GM21619 (cell line): ENCODE measurements around the gene JAG1.

ENCODE experiments used
- ATAC-seq: cut with Tn5 transposase; IDR thresholded peaks from one replicate; pipeline ENCODE4 v1.9.1; 2021; ENCODE audit not compliant: unreplicated experiment

Gene JAG1

GRCh38 chr20:10669843-10670446 is 3.9 kb downstream of the JAG1 start:
- no peak for ATAC-seq

- no peak for ATAC-seq
These were observed 5.0 kb downstream of the JAG1 start for GRCh38 chr20:10668677-10669368.

- no peak for ATAC-seq
These were observed 6.1 kb downstream of the JAG1 start for GRCh38 chr20:10667560-10668167.

DNA sequence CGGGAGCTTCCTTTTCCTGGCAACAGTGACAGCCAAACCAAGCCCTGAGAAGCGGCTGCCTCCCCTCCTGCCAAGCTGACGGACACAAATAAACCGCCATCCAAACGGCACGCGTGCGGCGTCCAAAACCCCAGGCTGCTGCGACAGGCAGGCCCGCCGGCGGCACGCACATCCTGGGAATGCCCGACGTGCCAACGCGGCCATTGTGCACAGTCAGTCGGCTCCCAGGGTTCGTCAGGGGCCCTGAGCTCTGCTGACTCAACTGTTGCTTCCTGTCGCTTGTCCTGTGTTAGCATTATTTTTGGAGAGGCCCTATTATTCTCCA is 6.8 kb downstream of the JAG1 start:
- no peak for ATAC-seq

DNA sequence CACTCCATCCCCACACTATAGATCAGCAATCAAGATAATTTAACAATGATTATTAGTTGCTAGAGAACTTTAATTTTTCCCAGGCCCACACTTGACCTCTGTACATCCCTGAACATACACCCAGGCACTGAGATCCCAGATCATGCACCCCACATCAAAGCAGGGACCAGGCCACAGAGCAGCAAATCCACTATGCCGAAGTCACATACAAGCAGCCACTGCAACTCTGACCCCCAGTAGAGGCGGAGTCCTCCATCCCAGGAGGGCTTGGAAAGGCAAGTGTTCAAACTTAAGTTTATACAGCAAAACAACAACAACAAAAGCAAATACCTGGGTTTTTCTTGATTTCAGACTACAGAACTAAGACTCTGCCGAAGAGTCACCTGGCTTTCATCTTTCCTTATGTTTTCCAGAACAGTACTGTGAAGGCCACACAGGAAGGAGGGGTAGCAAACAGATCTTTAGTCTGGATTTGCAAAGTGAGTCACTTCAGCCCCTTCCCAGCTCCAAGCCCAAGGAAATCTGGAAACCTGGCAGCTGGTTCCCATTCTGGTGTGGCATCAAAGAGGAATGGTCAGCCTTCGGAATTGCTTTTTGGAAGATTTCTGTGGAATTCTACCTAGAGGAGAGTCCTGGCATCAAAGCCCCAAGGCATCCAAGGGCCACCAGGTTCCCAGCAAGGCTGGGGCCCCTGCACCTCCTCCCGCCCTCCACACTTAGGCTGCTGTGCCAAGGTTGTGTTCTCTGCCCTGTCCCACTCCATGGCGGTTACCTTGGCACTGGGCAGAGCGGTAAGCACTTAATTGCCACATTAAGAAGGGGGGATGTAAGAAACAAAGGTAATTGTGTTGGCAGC is 7.3 kb downstream of the JAG1 start:
- ATAC-seq = no peak

- no peak for ATAC-seq
These were observed 8.0 kb downstream of the JAG1 start for GRCh38 chr20:10665791-10666190.

DNA sequence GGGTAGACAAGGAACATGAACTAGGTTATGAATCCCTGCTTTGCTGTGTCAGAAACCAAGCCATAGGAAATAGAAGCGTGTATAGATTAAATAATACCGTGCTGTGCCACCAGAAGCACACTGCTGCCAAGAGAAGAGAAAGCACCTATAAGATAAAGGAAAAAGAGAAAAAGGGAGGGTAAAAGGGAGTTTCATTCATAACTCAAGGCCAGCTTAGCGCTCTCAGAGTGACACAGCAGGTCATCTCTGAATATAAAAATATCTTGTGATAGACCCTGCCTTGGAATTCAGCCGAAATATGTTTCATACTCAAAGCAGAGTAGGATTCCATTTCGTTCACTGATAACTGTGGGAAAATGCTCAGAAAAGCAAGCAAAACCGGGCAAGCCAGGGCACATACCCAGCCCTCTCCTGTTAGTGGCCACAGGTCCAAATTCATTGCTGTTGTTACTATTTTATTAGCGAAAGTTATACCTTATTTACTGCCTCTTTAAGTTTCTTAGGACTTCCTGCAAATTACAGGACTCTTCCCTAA is 8.7 kb downstream of the JAG1 start:
- no peak for ATAC-seq

GRCh38 chr20:10663756-10664155 is 10.0 kb downstream of the JAG1 start:
- ATAC-seq = no peak

GRCh38 chr20:10662661-10663458 is 10.9 kb downstream of the JAG1 start:
- no peak for ATAC-seq

- ATAC-seq = no peak
These were observed 11.6 kb downstream of the JAG1 start for GRCh38 chr20:10662151-10662550.

- ATAC-seq = no peak
These were observed 12.5 kb downstream of the JAG1 start for GRCh38 chr20:10661261-10661660.

- no peak for ATAC-seq
These were observed 13.1 kb downstream of the JAG1 start for GRCh38 chr20:10660661-10661060.

DNA sequence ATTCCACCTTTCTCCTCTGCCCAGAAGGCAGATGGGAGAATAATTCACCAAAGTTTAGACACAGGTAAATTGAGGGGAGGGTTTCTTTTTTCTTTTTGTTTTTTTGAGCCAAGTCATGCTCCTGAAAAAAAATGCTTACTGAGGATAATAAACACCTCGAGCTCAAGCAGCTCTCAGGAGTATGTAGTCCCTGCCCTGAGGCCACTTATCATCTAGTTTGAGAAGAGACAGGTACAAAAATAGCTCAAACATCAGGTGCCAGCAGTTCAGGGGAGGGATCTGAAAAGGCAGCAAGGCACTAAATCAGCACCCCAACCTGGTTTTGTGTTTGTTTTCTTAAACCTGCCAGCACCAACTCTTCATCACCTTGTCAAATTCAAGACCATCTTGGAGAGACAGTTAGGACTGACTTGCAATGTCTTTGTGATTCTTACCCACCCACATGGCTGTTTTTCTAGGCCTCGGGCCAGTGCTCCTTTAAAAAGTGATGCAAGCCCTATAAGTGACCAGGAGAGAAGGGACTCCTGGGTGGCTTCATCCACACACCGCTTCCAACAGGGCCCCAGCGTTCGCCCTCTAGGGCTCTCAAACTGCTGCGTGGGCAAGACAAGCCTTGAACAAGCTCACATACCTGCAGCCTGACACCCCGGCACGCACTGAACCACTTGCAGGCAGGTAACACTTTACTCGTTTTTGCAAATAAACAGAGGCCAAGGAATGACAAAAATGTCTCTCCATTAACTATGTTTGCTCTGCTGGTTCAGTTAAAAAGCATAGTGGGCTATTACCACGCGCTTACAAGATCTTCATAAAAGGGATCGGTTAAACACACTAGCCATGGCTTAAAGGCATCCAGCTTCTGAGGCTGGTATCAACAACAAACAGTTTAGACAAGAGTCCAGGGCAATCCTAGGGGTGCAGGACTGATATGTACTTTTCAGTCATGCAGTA is 13.9 kb downstream of the JAG1 start:
- no peak for ATAC-seq

DNA sequence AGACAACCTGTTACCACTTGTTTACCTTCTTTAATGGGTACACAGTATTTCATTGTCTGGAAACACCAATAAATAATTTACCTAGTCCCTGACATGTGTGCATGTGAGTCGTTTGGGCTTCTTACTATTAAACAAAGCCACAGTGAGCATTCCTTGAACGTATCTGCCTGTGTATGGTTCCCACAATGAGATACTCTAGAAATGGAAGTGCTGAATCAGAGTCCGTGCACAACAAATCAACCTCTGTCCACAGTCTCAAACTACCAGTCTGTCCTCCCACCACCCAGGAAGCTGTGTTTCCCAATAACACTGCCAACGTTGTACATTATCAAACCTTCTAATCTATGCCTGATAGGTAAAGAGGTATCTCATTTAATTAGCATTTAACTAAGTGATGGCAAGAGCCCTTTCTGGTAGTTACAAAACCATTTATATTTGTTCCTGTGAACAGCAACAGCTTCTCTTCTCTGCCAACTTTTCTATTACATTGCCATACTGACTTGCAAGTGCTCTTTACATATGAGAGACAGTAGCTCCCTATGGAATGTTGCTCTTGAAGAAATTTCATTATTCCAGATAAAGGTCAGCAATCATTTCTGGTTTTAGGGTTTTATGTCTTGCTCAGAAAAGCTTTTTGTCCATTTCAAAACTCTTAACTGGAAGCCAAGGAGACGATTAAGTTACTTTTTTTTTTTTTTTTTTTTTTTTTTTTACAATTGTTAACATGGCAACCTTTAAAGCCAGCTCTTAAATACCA is 14.7 kb downstream of the JAG1 start:
- no peak for ATAC-seq

DNA sequence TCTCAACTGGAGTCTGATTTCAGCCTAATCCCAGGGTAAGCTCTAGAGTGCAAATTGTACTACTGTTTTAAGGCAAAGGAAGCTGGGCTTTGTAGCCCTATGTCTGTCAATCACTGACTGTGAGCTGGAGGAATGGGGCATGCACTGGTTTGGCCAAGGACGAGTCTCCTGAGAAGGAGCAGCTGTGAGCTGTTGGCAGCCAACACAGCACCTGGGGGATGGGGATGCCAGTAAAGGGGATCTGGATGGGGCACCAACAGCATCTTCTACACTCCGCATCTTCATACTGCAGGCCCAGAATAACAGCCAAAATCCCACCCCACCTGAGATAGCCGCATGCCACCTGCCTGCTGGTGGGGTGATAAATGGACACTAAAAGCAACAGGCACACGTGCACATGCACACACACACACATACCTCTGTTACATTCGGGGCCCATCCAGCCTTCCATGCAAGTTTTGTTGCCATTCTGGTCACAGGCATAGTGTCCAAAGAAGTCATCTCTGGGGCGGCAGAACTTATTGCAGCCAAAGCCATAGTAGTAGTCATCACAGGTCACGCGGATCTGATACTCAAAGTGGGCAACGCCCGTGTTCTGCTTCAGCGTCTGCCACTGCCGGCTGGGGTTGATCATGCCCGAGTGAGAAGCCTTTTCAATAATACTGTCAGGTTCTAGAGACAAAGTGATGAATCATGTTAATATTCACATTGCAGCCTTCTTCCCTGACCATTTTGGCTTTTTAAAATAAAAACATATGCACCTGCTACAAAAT is 15.6 kb downstream of the JAG1 start:
- no peak for ATAC-seq

DNA sequence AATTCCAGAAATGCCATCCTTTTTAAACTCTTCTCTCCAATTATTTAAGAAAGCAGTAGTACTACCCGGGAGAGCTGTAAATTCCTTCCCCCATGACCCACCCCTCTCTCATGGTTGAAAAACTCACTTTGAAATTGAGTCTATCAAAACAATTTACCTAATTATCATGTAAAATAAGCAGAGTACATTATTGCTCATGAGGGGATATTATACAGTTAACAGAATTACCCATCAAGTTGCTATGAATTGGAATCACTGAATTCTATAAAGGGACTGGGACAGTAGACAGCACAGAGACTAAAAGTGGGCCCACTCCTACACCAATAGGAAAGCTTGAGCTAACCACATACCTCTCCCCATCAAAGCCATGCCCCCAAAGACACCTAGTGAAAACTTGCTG is 16.3 kb downstream of the JAG1 start:
- ATAC-seq = no peak

DNA sequence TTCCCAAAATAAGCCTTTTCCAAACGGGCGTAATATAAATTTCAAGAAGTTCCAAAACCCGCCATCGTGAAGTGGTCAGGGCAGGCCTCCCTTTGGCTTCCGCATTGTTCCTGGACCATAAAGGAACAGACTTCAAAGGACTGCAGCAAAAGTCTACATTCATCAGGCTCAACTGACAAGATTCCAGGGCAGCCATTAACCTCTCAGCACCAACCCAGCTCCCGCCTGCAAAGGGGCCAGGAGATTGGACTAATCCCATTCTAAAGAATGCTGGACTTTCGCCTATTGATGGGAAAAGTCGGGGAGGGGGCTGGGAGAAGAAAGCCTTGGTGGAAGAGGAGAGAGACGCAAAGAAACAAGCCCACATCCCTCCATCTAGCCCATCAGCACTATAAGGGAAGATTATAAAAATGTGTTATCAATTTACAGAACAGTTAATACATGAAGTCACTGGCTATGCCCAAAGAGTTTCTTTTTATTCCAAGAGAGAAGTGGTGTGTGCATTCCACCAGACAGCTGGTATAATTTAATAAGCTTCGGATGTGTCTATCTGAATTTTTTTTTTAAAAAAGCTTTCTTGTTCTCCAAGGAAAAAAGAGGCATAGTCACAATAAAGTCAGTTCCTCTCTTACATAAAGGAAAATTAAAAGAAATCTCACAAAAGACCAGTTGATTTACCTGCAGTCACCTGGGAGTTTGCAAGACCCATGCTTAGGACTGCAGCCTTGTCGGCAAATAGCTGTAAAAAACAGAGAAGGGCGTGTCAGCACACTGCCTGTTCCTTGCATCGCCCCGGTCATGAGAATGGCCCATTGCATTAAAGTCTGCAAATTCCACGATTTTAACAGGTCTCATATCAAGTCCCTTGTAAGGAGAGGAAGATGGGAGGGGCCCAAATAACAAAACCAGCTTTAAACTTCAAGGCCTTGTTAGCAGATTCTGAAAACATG is 17.8 kb downstream of the JAG1 start:
- no peak for ATAC-seq
